A549 (cell line): ENCODE results near the gene CDC14B. TPM values are rescaled to one million over a fixed set of nuclear protein-coding genes. Genes with fewer than 3 reads are reported as not detected.
"Not testable (repeated sequence)": the region's sequence is repeated elsewhere in the genome, so short reads cannot be mapped to it uniquely, and the experiment has no call there.

Source experiments
- ATAC-seq, 2 experiments: fragments of 200-7000 bp in 1 of 2; fragments of >200 bp in 1 of 2; cut with Nextera tagmentation in 1 of 2; cut with Tn5 transposase in 1 of 2; 3 replicates each; pipeline versions ENCODE4 v1.8.0 to v1.9.1; 2018 to 2020; ENCODE audit warnings: mild to moderate bottlenecking in 1 of 2, moderate library complexity in 1 of 2
- CTCF ChIA-PET: fragments of 300-600 bp; sonication (Branson Sonifier 250); formaldehyde crosslinking; extraction: SDS; loops from one replicate; lab custom pipeline; 2021; ENCODE audit warnings: antibody characterized with exemption, inconsistent platforms; lab: Yijun Ruan, JAX
- POLR2A ChIA-PET: fragments of 350-600 bp; formaldehyde crosslinking; extraction: SDS; loops from one replicate; lab custom pipeline; 2021; ENCODE audit warnings: antibody characterized with exemption, inconsistent platforms; lab: Yijun Ruan, JAX
- DNase-seq, 2 experiments: peaks; one replicate each; pipeline versions ENCODE4 v3.0.0 to v3.0.0-alpha.2; 2011 to 2016; ENCODE audit warnings: low read depth in 1 of 2, low spot score in 1 of 2
- FAIRE-seq: peaks from 2 replicates; lab custom pipeline; 2011; peaks lifted over from hg19 to GRCh38; lab: Jason Lieb, UNC
- H3K27ac ChIP-seq, 2 experiments: fragments of >200 bp; sonication (Bioruptor Twin); formaldehyde crosslinking; 3 replicates each; pipeline ENCODE4 v1.5.1; 2016 to 2017
- H3K4me1 ChIP-seq: fragments of >200 bp; sonication (Bioruptor Twin); formaldehyde crosslinking; 3 replicates; pipeline ENCODE4 v1.6.1; 2016
- H3K4me2 ChIP-seq: fragments of >200 bp; sonication (Bioruptor Twin); formaldehyde crosslinking; 3 replicates; pipeline ENCODE4 v1.6.1; 2016
- H3K4me3 ChIP-seq: fragments of >200 bp; sonication (Bioruptor Twin); formaldehyde crosslinking; 3 replicates; pipeline ENCODE4 v1.5.1; 2016
- H3K9me3 ChIP-seq: fragments of >200 bp; sonication (Bioruptor Twin); formaldehyde crosslinking; 3 replicates; pipeline ENCODE4 v1.6.1; 2016
- CEBPB ChIP-seq, 2 experiments: fragments of >200 bp in 1 of 2; sonication (Bioruptor Twin) in 1 of 2; formaldehyde crosslinking in 1 of 2; IDR thresholded peaks; 2 replicates each; pipeline ENCODE4 v1.6.1; 2012 to 2016
- CHD4 ChIP-seq: fragments of 200-600 bp; sonication (generic); IDR thresholded peaks from 2 replicates; pipeline ENCODE4 v1.6.1; 2016; ENCODE audit warnings: antibody characterized with exemption, mild to moderate bottlenecking, borderline replicate concordance
- CTCF ChIP-seq: fragments of >200 bp; sonication (Bioruptor Twin); formaldehyde crosslinking; IDR thresholded peaks from 3 replicates; pipeline ENCODE4 v1.5.1; 2016
- ESRRA ChIP-seq: fragments of 150-350 bp; IDR thresholded peaks from 2 replicates; pipeline ENCODE4 v1.6.1; 2014; ENCODE audit warnings: mild to moderate bottlenecking, low read length, borderline replicate concordance
- HES2 ChIP-seq: fragments of >200 bp; sonication (Bioruptor Twin); formaldehyde crosslinking; IDR thresholded peaks from 2 replicates; pipeline ENCODE4 v1.6.1; 2016
- HEYL ChIP-seq: fragments of 250-450 bp; sonication (Bioruptor Pico); IDR thresholded peaks from 2 replicates; pipeline ENCODE4 v1.8.0; 2021; ENCODE audit warnings: mild to moderate bottlenecking, moderate library complexity
- HMGXB4 ChIP-seq: fragments of 250-450 bp; sonication (Bioruptor Pico); IDR thresholded peaks from 2 replicates; pipeline ENCODE4 v1.5.0; 2021; ENCODE audit warnings: mild to moderate bottlenecking, moderate library complexity, borderline replicate concordance
- HOXA7 ChIP-seq: fragments of 250-450 bp; sonication (Bioruptor Pico); IDR thresholded peaks from 2 replicates; pipeline ENCODE4 v1.5.0; 2020; ENCODE audit warnings: mild to moderate bottlenecking, moderate library complexity
- JUN ChIP-seq, 2 experiments: fragments of >200 bp; sonication (Bioruptor Twin); formaldehyde crosslinking; IDR thresholded peaks; 2 replicates in 1 of 2; 3 replicates in 1 of 2; pipeline ENCODE4 v1.6.1; 2016 to 2017
- KDM1A ChIP-seq: fragments of 200-600 bp; sonication (generic); IDR thresholded peaks from 2 replicates; pipeline ENCODE4 v1.6.1; 2016; ENCODE audit warnings: low read depth, mild to moderate bottlenecking
- MAX ChIP-seq: IDR thresholded peaks from 2 replicates; pipeline ENCODE4 v1.6.1; 2012
- MYC ChIP-seq: IDR thresholded peaks from 2 replicates; pipeline ENCODE4 v1.6.1; 2012; ENCODE audit warnings: mild to moderate bottlenecking, inconsistent platforms, low read length, improper control_type of control experiment, borderline replicate concordance
- NFE2L2 ChIP-seq: fragments of 150-350 bp; conservative IDR thresholded peaks from 2 replicates; pipeline ENCODE4 v1.6.1; 2014; ENCODE audit warnings: low read length
- PBX3 ChIP-seq: IDR thresholded peaks from 2 replicates; pipeline ENCODE4 v1.6.1; 2012
- POLR2AphosphoS2 ChIP-seq: conservative IDR thresholded peaks from 2 replicates; pipeline ENCODE4 v1.6.1; 2012; ENCODE audit warnings: low read length, improper control_type of control experiment, inconsistent platforms
- REST ChIP-seq: fragments of 200-600 bp; sonication (generic); IDR thresholded peaks from 2 replicates; pipeline ENCODE4 v1.6.1; 2016; ENCODE audit warnings: antibody characterized with exemption, mild to moderate bottlenecking, moderate library complexity
- TFCP2L1 ChIP-seq: fragments of 250-450 bp; sonication (Bioruptor Pico); IDR thresholded peaks from 2 replicates; pipeline ENCODE4 v1.5.0; 2021; ENCODE audit warnings: mild to moderate bottlenecking
- WGBS: methylation state at CpG from one replicate; pipeline ENCODE4 v1.1.6; 2017; ENCODE audit errors: missing lambda C conversion rate; 5-methylcytosine and 5-hydroxymethylcytosine counted together
- polyA plus RNA-seq, 4 experiments: library from polyadenylated mRNA; depleted of rRNA in 3 of 4; stranded (reverse); fragments of >200 nt; fragmentation: RNase III in 1 of 4; extraction: RNeasy Plus Mini Kit Qiagen cat#74134 plus additional on column Dnase treatment in 1 of 4; gene quantifications; 2 replicates in 3 of 4; 3 replicates in 1 of 4; pipeline ENCODE4 v1.2.3, GENCODE V29; 2011 to 2017

Gene CDC14B
- polyA plus RNA-seq, 2 of the 4 experiments (the other 2 are of a cell fraction): 9.9 to 17.3 TPM

GRCh38 chr9:96615411-96615810 lies 4.2 kb downstream of the CDC14B start (continued):
- TF ChIP-seq HES2 (no peak), TFCP2L1 (CRISPR knock-in tag) (no peak), HEYL (CRISPR knock-in tag) (no peak), HMGXB4 (CRISPR knock-in tag) (no peak), CTCF (no peak)

GRCh38 chr9:96614664-96615063 lies 5.0 kb downstream of the CDC14B start:
- H3K9me3 ChIP-seq, FAIRE-seq, DNase-seq, H3K4me3 ChIP-seq, POLR2A ChIA-PET, CTCF ChIA-PET, ATAC-seq: not testable (repeated sequence)
- H3K4me1 ChIP-seq: peaks cover 58% of the 10 kb centered on the region
- peak in 1 of 2 experiments; percentile 83; a peak in 2 of 4 replicates for TF ChIP-seq CEBPB (IDR thresholded peaks at IDR 0.05)
- H3K27ac ChIP-seq: peak overlapping the region in 1 of 2 experiments; percentile 40; a peak in 3 of 6 replicates
- peak overlapping the region; percentile 10; the same call in 1 of the 3 replicates for H3K4me2 ChIP-seq
- 64% methylated on average over 4 of the region's 4 CpGs for WGBS

GRCh38 chr9:96612966-96613589 lies 6.6 kb downstream of the CDC14B start:
- peak overlapping the region; percentile 76 for H3K4me2 ChIP-seq
- CTCF ChIA-PET: interaction anchor here (0.7 to 1.3 kb wide), 3 partner anchors 11 to 46 kb away, joined by 3 to 4 read pairs (median 3); no protein-coding TSS in a partner anchor
- no peak for FAIRE-seq

GRCh38 chr9:96612105-96612965 lies 7.3 kb downstream of the CDC14B start:
- Histone ChIP-seq H3K9me3 (no peaks in the 10 kb centered on the region), H3K4me3 (peak overlapping the region; percentile 18; the same call in 1 of the 3 replicates), H3K27ac (peak overlapping the region; percentile 66 to 77), H3K4me2 (peak overlapping the region; percentile 76), H3K4me1 (peaks cover 50% of the 10 kb centered on the region)
- ChIA-PET CTCF (interaction anchor here (0.7 to 1.3 kb wide), 6 partner anchors 10 to 284 kb away, joined by 3 to 7 read pairs (median 3); no protein-coding TSS in a partner anchor), POLR2A (interaction anchor here (0.9 to 1.6 kb wide), 5 partner anchors 42 to 193 kb away, joined by 3 to 6 read pairs (median 3); no protein-coding TSS in a partner anchor)
- peak; percentile 57 to 79 for DNase-seq
- 22% methylated on average over 12 of the region's 12 CpGs for WGBS
- peak; percentile 61 for FAIRE-seq
- peak; percentile 88 to 93 for ATAC-seq
- TF ChIP-seq NFE2L2 (peak; percentile 37; the same call in 1 of the 2 replicates), REST (no peak), KDM1A (no peak), ESRRA (no peak), MAX (peak; percentile 61; the same call in 1 of the 2 replicates), HOXA7 (CRISPR knock-in tag) (no peak), PBX3 (no peak), HMGXB4 (CRISPR knock-in tag) (no peak)

More at GRCh38 chr9:96612966-96613589, 6.6 kb downstream of the CDC14B start:
- no peak for DNase-seq
- no peak for TF ChIP-seq CHD4
- TF ChIP-seq MYC: no peak
- TF ChIP-seq TFCP2L1 (CRISPR knock-in tag): no peak
- TF ChIP-seq JUN (IDR thresholded peaks at IDR 0.05): no peak
- no peak for TF ChIP-seq POLR2AphosphoS2
- TF ChIP-seq, all 56 proteins: peak for 0
- Histone ChIP-seq H3K9me3 (no peaks in the 10 kb centered on the region), H3K4me1 (peaks cover 56% of the 10 kb centered on the region), H3K4me3 (no peak overlapping the region), H3K27ac (peak overlapping the region; percentile 66 to 77; a peak in 5 of 6 replicates)
- peak in 1 of 2 experiments; percentile 7; a peak in 2 of 6 replicates for ATAC-seq
- 46% methylated on average over 1 of the region's 1 CpG for WGBS
- POLR2A ChIA-PET: interaction anchor here (1.6 kb wide), 2 partner anchors 162 to 164 kb away, joined by 3 to 5 read pairs; no protein-coding TSS in a partner anchor
